ENCODE measurements around the gene SAPCD1.

Gene SAPCD1

DNA sequence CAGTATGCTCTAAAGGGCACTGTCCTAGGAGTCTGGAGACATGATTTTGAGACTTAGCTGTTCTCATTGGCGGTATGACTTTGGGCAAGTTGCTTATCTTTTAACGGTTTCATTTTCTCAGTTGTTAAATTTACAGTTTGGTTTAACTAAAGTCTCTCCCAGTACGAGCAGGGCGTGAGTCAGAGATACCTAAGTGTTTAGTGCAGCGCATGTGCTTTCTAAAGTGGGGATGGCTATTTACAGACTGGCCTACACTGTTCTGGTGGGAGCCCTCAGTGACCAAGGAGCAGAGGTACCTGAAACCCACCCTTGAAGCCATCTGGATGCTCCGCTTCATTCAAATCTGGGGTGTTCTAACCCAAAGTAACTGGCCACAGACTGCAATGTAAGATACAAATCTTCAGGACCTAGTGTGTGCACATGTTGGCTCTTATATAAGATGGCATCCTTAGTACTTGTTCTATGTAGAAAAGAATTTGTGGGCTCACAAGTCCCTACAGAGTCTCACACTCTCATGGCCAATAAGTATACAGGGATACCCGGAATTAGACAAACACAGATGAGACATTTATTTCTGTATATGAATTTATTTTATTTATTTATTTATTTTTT is 11.9 kb upstream of the SAPCD1 start:
- DNase-seq (ENCODE audit: low spot score), result no peak

GRCh38 chr6:31752739-31753319 is 9.6 kb upstream of the SAPCD1 start:
- DNase-seq (ENCODE audit: low spot score), result no peak

DNA sequence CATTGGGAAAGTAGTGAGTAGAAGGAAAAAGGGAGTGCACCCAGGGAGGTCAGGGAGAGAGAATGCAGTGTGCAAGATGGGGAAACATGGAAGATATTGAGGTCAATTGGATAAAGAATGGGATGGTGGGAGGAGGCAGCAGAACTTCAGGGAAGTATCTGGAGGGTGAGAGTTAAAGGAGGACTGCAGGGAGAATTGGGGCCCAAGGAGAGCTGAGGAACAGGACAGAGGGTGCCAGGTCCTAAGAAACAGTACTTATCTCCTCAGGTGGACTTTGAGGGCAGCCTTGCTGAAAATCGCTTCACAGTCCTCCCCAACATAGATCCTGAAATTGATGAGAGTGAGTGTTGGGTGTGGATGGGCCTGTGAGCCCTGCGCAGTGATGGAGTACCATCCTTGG is 4.2 kb upstream of the SAPCD1 start:
- no peak for DNase-seq (ENCODE audit: low spot score)

DNA sequence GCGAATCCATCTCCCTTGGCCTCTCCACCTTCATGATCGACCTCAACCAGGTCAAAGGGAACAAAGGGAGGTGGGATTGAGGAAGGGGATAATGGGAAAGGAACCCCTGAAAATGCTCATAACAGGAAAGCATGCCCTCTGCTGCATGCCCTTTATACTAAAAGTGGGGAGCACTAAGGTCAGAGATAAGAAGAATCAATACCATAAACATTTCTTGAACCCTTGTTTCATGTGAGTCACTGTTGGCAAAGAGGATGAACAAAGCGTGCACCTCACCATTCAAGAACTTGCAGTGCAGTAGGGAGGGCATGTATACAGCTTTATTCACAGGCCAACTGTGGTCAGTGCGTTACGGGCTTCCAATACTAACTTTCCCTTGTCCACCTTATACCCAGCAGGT is 1.7 kb upstream of the SAPCD1 start:
- no peak for DNase-seq (ENCODE audit: low spot score)

DNA sequence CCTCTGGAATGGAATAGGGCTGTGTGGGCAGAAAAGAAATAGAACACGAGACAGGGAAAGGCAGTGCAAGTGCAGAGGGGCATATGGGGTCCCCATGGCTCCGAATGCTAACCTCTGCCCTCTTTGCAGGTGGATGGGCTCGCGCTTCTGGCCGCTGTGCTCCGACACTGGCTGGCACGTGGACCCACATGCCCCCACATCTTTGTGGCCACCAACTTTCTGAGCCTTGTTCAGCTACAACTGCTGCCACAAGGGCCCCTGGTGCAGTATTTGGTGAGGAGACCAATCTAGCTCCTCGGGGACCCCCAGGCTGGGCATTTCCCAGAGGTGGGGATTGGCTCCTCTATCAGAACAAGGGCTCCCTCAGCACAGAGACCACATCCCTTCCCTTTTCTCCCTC is 1.1 kb upstream of the SAPCD1 start:
- DNase-seq (ENCODE audit: low spot score), result no peak

DNA sequence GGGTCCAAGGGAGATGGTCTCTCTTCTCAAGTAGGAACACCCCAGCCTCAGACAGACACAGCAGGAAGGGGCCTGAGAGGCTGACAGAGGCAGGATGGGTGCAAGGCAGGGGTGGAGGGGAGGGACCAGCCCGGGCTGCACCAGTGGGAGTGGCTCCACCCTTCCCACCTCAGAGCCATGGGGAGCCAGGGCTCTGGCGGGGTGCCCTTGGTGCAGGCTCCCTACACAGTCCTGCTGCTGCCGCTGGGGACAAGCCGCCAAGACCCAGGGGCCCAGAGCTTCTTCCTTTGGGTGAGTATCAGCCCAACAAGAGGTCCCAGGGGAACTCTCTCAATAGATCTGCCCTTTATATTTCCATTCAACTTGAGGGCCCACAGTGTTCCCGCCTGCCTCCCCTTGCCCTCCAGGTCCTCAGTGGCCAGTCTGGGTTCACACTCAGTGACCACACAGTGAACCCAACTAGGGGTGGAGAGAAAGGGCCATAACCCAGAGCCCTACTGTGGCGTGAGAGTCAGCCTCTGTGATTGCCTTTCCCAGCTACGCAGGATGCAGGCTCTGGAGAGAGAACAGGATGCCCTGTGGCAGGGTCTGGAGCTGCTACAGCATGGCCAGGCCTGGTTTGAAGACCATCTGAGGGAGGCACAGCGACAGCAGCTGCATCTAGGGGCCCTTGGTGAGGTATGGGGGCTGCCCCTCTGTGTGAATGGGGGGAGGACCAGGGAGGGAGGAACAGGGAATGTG is 592 bp downstream of the SAPCD1 start:
- DNase-seq (ENCODE audit: low spot score), result no peak

GRCh38 chr6:31763619-31763940 is 1.1 kb downstream of the SAPCD1 start:
- DNase-seq (ENCODE audit: low spot score), result no peak

GRCh38 chr6:31764198-31764597 is 1.7 kb downstream of the SAPCD1 start:
- no peak for DNase-seq (ENCODE audit: low spot score)

GRCh38 chr6:31765559-31765909 is 3.1 kb downstream of the SAPCD1 start:
- DNase-seq (ENCODE audit: low spot score), result no peak

DNA sequence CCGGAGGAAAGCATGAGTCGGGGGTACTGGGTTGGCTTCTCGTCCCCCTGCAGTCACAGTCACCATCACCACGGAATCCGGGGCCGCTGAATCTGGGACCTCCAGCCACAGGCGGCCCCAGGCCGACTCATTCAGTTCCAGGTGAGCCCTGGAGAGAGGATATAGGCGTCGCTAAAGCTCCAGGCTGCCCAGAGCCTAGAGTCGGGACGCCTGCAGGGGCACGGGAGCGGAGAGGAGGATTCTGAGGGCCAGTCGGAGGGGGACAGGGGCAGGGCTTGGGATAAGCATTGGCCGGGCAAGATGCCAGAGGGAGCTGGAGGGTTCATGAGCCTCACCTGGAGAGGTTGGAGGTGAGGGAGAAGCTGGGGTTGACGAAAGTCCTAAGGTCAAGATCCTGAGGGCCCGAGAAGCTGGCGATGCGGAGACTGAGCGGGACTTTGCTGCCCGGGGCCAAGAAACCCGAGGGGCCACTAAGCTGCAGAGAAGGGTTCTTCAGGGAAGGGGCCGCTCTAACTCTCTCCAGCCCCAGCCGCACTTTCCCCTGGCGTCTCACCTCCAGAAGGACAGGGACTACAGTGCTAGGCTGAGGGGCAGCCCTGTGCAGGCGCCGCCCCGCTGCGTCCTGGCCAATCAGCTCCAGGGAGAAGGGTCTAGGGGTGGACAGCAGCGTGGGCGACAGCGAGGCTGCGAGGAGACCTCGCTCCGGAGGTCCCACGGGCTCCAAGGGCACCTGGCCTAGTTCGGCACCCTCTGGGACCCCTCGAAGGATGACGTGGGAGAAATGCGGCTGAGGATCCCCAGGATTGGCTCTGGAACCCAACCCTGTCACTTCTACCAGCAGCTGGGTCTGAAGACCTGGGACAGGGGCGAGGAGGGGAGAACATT is 3.7 kb downstream of the SAPCD1 start:
- DNase-seq (ENCODE audit: low spot score), result no peak

DNA sequence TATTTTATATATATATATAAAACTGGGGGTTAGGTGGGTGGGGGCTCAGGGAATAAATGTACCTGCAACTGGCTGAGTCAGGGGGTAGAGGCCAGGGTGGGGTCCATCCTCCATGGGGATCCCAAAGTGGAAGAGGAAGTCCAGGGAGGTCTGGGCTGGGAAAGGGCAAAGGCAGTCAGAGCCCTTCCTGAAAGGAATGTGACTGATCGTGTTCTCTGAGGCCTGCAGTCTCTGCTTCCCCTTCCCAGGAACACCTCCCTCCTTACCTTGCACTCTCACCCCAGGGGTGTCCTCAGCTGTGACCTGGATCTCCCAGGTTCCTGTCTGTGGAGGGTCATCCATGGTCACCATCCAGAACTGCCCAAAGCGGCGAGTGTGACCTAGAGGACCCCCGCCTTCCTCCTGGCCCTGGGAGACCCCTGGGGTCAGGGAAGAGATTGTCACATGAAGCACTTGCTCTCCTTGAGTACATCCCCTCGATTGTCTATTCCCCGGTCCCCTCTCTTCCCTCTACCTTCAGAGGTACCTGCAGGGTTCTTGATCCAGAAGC is 4.7 kb downstream of the SAPCD1 start:
- no peak for DNase-seq (ENCODE audit: low spot score)

- DNase-seq (ENCODE audit: low spot score), result no peak
These were observed 6.2 kb downstream of the SAPCD1 start for GRCh38 chr6:31768363-31769257.

DNA sequence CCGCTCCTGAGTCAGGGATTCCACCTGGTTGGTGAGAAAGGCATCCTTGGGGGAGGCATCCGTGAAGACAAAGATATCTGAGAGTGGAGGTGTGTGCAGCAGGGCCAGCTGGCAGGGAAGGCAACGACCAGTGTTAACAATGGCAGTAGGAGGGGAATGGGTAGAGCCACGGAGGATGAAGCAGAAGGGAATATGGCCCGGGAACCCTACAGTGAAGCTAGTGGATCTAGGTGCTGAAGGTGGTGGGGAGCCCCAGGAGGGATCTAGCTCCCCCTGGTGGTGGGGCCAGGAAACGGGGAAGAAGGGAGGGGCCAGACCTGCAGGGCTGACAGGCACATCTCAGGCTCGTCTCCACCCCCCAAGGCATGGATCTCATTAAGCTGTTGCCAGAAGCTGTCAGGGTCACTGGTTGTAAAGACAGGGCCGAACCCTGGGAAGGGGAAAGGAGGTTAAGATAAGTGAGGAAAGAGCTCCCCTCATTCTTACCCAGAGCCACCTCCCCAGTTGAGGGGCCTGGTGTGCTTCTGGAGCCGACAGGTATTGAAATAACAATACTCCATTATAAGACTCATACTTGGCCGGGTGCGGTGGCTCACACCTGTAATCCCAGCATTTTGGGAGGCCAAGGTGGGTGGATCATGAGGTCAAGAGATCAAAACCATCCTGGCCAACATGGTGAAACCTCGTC is 7.4 kb downstream of the SAPCD1 start:
- DNase-seq (ENCODE audit: low spot score), result peak; percentile 85

DNA sequence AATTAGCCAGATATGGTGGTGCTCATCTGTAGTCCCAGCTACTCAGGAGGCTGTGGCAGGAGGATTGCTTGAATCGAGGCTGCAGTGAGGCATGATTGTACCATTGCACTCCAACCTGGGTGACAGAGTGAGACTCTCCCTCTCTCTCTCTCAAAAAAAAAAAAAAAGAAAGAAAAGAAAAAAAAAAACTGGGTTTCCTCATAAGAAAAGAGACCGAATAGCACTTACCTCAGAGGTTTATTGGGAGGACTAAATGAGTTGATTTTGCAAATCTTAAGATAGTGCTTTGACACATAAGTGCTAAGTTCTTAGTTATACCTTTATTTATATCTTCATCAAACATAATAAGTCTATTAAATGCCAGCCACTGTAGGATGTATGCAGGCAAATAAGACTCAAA is 8.4 kb downstream of the SAPCD1 start:
- DNase-seq (ENCODE audit: low spot score), result no peak

- DNase-seq (ENCODE audit: low spot score), result no peak
These were observed 9.5 kb downstream of the SAPCD1 start for GRCh38 chr6:31771992-31772358.

GRCh38 chr6:31775184-31775583 is 12.7 kb downstream of the SAPCD1 start:
- DNase-seq (ENCODE audit: low spot score), result no peak

- DNase-seq (ENCODE audit: low spot score), result no peak
These were observed 13.4 kb downstream of the SAPCD1 start for GRCh38 chr6:31775633-31776484.

GRCh38 chr6:31776485-31776988 is 14.1 kb downstream of the SAPCD1 start:
- DNase-seq (ENCODE audit: low spot score), result no peak

GRCh38 chr6:31776989-31777666 is 14.7 kb downstream of the SAPCD1 start, which contains the start of gene VWA7:
TSS of gene VWA7 (minus strand) at chr6:31777328. CDS start at chr6:31776779, 549 bp downstream.
- DNase-seq (ENCODE audit: low spot score), result peak; percentile 75

All from CD4-positive, alpha-beta T cell treated with Interleukin-2 at 100 ng/mL for 4 hours (primary cell).